Embryonic facial prominence (tissue), 1 donor: Measurements from ENCODE around the gene NEURL1.

Experiments used
- DNase-seq: peaks from one replicate; pipeline ENCODE4 v3.0.0-alpha.2; 2016; ENCODE audit errors: extremely low spot score

NEURL1 gene

DNA sequence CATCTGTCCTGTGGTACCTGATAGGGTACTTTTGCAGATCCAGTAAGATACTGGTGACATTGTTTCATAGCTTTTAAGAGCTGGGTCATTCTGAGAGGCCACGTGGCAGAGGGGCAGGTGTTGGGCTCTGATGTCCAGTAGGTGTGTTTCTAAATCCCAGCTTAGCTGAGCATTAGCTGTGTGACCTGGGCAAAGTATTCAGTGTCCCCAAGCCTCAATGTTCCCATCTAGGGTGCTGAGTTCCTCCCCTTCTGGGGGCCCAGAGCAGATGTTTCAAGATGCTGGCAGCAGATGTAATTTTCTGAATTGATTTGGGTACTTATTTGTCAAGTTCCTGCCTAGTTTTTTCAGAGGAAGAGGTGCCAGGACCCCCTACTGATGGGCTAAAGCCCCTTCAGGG, 52.9 kb downstream of the NEURL1 start:
- no peak for DNase-seq

- DNase-seq = no peak
Observed at GRCh38 chr10:103547391-103547946, 54.0 kb downstream of the NEURL1 start.

GRCh38 chr10:103548006-103548405, 54.5 kb downstream of the NEURL1 start:
- DNase-seq = no peak

DNA sequence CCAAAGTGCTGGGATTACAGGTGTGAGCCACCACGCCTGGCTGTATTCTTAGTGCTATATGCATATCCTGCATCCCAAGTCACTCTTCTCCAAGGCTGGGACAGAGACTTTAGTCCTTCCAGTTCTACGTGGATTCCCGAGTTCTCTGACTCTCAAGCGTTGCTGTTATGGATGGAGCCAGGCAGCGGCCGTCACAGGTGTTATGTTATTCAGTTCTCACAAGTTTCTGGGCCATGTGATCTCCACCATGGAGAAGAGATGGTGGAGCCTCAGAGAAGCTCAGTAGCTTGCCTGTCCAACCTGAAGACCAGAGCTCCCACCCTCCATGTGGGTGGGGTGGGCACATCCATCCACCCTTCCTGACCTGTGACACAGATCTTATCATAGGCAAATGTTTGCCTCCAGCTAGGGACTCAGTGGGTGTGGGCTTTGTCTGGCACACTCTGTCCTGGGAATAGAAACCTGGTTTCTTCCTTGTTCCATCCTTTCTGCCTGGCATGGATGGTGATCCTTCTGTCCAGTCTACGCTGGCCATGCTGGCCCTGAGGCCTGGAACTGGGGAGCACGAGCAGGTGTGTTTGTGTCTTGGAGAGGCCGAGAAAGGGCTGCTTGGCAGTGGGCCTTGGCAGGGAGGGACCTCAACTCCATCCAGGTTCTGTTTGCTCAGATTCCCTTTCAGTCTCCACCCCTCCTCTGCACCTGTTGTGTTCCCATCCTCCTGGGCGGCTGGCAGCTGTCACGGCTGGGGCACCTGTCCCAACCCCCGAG, 55.3 kb downstream of the NEURL1 start:
- DNase-seq = no peak

- DNase-seq = no peak
Observed at GRCh38 chr10:103549349-103549685, 55.8 kb downstream of the NEURL1 start.

DNA sequence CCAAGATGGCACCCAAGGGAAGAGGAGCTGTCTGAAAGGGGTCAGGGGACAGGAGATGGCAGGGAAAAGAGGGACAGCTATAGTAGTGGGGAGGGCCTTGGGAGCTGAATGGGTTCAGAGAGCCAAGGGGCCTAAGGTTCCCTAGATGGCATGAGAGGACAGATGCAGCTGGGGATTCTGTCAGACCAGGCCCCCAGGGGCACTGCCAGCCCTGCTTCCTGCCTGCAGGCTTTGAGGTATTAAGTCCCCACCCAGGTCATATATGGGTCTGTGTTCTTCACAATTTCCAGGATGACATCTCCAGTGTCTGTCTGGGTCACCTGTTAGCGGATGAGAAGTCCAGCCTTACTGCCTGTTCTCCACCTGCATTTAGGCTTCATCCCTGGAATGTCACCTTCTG, 56.7 kb downstream of the NEURL1 start:
- DNase-seq = no peak

GRCh38 chr10:103551619-103552602, 58.4 kb downstream of the NEURL1 start:
- no peak for DNase-seq

GRCh38 chr10:103552856-103553742, 59.6 kb downstream of the NEURL1 start:
- no peak for DNase-seq

- no peak for DNase-seq
Observed at GRCh38 chr10:103553743-103554487, 60.4 kb downstream of the NEURL1 start.

- DNase-seq = peak; percentile 43
Observed at GRCh38 chr10:103554488-103555324, 61.2 kb downstream of the NEURL1 start.

DNA sequence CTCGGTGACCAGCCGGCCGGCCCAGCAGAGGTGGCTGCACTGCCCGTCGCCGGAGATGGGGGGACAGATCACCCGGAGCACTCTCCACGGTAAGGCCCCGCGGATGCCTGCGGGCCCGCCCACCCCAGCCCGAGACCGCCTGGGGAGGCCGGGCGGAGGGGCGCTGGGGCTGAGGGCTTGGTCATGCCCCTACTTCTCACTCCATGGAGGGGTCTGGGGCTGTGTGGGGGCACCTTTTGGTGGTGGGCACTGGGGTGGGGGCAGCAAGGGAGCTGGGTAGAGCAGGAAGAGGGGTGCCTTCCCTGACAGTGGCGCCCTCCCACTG, 61.8 kb downstream of the NEURL1 start:
- no peak for DNase-seq

DNA sequence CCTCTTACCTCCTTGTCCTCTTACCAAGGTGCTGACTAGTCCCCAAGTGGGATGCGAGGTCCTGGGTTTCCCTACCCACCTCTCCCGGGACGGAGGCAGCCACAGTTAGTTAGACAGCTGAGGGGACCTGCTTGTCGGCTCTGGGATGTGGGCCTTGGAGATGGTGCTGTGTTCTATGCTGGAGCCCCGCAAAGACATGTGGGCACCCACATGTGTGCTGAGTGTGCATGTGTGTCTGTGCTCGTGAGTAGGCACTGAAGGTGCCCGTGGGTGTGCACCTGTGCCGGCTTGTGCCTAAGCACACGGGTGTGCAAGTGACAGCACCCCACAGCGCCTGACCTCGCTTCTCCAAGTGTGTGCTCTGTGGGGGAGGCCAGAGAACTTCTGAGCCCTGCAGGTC, 62.2 kb downstream of the NEURL1 start:
- no peak for DNase-seq

DNA sequence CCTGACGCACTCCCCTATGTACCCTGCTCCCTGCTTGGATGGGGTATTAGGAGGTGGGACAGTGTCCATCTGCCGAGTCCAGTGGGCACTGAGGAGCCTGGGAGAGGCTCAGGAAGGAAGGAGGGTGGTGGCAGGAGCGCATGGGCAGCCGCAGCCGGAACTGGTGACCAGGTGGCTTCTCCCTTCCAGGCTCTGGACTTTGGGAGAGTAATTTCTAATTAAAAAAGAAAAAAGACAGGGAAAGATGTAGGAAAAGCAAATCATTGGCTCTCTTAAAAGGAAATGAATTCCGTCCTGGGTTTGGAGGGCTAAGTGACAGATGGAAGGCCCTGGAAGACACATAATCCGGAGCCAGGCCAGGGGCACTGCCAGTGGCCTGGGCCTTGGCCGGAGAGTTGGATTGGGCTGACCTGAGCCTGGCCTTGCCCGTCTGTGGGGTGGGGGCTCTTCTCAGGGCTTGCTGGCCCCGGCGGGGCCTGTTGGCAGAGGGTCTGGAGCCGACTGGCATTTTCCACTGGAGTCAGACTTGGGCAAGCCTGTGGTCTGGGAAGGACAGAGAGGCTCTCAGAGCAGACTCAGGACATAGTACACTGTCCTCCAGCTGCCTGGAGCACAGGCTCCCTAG, 63.0 kb downstream of the NEURL1 start:
- no peak for DNase-seq

DNA sequence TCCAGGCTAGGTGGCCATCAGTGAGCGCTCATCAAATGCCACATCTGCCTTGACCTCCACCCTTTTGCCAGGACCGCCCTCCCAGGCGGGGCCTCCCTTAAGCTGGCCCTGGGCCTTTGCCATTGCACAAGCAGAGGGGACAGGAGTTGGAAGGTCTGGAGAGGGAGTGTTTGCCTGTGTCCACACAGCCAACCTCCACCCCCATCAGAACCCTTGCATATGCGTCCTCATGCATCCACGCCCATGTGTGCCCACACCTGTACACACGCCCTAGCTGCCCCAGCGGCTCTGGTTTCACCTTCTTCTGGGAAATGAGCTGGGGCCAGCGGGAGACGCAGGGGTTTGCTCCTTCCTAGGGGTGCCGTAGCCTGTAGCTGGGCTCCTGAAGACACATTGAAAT, 64.0 kb downstream of the NEURL1 start:
- no peak for DNase-seq

DNA sequence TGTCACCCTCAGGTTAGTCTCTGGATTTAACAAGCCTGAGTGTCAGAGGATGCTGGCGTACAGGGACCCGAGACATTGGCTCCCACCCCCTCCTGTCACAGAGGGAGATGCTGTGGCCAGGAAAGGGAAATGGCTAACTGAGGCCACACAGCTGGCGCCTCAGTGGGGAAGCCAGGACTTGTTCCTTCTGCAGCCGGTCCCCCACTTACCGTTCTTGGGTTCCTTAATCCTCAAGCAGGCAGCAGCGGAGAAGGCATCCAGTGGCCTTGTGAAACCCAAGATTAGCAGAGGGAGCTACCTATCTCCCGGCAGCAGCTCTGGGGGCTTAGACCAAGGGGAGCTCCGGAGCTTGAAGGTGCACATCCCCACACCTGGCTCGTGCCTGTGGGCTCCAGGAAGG, 65.4 kb downstream of the NEURL1 start:
- DNase-seq = no peak

- DNase-seq = no peak
Observed at GRCh38 chr10:103559776-103560175, 66.3 kb downstream of the NEURL1 start.

DNA sequence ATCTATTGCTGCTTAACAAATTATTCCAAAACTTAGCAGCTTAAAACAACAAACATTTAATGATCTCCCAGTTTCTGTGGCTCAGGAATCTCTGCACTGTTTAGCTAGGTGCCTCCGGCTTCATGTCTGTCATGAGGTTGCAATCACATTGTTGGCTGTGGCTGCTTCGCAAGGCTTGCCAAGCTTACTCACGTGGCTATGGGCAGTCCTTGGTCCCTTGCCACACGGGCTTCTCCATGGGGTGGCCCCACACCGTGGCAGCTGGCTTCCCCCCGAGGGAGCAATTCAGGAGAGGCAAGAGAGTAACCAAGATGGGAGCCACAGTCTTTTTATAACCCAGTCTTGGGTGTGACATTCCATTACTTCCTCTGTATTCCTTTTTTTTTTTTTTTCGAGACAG, 67.4 kb downstream of the NEURL1 start:
- no peak for DNase-seq

DNA sequence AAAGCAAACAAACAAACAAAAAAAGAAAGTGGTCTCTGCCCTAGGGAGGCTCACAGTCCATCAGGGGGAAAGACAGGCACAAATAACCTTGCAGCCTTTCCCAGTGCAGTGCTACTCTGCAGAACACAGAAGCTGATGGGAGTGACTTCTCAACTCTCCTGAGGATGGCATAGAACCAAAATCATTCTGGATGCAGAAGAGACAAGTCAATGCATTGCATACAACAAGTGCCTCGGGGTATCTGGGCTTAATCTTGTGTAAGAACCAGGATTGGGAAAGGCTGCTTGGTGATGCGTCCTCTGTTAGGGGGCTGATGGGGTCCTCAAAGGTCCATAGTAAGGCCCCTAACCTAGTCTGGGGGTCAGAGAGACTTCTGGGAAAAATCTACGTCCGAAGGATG, 68.9 kb downstream of the NEURL1 start:
- no peak for DNase-seq

GRCh38 chr10:103563231-103564115, 70.0 kb downstream of the NEURL1 start:
- DNase-seq = no peak
